Measurements from ENCODE around the gene DCANP1. TPM values are rescaled to one million over a fixed set of nuclear protein-coding genes. Genes with fewer than 3 reads are reported as not detected.

Gene DCANP1
- total and polyA plus RNA-seq, 8 donors, result not detected

GRCh38 chr5:135484674-135485086, 37.5 kb upstream of the DCANP1 start:
- H3K27me3 ChIP-seq, result peaks cover 0 to 3% (median 0%) of the 10 kb centered on the region in 4 donors
- WGBS, 2 donors, result 57 to 58% methylated on average over 5 of the region's 5 CpGs
- TF ChIP-seq CTCF (IDR thresholded peaks at IDR 0.05), result no peak
- no peak for FAIRE-seq
- H3K9me3 ChIP-seq, result no peaks in the 10 kb centered on the region
- no peak for ATAC-seq
- peaks cover 0 to 9% (median 3%) of the 10 kb centered on the region in 3 donors for H3K4me1 ChIP-seq
- H3K4me3 ChIP-seq, result no peak overlapping the region
- intact Hi-C loops (cut with DNase I), result no loop called here
- no peaks in the 10 kb centered on the region for H3K36me3 ChIP-seq
- no peak overlapping the region for H3K27ac ChIP-seq
- DNase-seq, result no peak

DNA sequence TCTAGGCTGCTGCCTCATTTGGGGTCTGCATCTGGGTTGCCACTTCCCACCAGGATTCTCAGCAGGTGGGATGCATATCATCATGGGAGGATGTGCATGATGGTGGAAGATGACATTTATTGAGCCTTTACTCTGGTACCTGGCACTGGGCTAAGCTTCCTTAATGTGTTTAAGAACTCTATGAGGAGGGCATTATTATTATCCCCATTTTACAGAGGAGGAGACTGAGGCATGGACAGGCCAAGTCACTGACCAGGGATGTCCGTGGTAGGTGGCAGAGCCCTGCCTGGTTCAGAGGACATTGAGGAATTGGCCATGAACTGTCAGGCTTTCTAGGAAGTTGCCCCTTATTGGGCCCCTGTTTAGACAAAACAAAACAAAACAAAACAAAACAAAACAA, 36.1 kb upstream of the DCANP1 start:
- Histone ChIP-seq H3K27me3 (peaks cover 0 to 3% (median 0%) of the 10 kb centered on the region in 4 donors), H3K4me3 (no peak overlapping the region), H3K4me1 (no peaks in the 10 kb centered on the region), H3K27ac (no peak overlapping the region), H3K36me3 (no peaks in the 10 kb centered on the region), H3K9me3 (no peaks in the 10 kb centered on the region)
- no peak for FAIRE-seq
- TF ChIP-seq CTCF (IDR thresholded peaks at IDR 0.05), result no peak
- intact Hi-C loops (cut with DNase I), result no loop called here
- no peak for ATAC-seq
- no peak for DNase-seq
- 59 to 72% methylated on average over 1 of the region's 1 CpG for WGBS, 2 donors

DNA sequence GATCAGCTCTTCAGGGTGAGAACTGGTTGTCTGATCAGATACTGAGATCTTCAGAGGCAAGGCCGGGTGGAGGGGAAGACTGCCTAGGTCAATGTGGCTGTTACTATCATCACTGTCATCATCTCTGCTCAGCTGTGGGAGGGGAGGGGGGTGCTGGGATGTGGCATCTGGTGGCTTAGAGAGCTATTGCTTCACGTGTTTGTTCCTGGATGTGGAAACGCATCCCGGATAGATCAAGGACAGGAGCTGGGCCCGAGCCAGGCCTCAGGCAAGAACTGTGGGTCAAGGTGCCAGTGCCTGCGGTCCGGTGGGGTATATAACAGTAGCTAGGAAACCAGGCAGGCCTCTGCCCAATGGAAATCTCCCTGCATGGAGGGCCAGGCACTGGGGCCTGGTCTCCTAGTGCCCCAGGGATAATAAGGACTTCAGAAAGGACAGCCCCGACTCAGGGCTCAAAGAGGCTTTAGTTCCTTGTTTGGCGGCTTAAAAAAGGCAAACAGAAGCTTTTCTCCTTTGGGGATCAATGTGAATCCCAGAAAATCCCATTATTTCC, 35.3 kb upstream of the DCANP1 start:
- DNase-seq (no peak), FAIRE-seq (no peak), ATAC-seq (no peak)
- TF ChIP-seq CTCF (IDR thresholded peaks at IDR 0.05), result no peak
- intact Hi-C loops (cut with DNase I), result no loop called here
- no peaks in the 10 kb centered on the region for H3K9me3 ChIP-seq
- no peak overlapping the region for H3K4me3 ChIP-seq
- peaks cover 0 to 3% (median 0%) of the 10 kb centered on the region in 4 donors for H3K27me3 ChIP-seq
- 50 to 52% methylated on average over 9 of the region's 9 CpGs for WGBS, 2 donors
- H3K36me3 ChIP-seq, result no peaks in the 10 kb centered on the region
- H3K4me1 ChIP-seq, result no peaks in the 10 kb centered on the region
- H3K27ac ChIP-seq, result no peak overlapping the region

DNA sequence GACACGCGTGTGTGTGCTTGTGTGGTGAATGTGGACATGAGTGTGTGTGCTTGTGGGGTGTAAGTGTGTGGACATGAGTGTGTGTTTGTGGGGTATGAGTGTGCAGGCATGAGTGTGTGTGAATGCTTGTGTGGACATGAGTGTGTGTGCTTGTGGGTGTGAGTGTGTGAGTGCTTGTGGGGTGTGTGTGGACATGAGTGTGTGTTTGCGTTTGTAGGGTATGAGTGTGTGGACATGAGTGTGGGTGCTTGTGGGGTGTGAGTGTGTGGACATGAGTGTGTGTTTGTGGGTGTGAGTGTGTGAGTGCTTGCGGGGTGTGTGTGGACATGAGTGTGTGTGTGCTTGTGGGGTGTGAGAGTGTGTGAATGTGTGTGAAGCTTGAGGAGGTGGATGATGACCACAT, 34.8 kb upstream of the DCANP1 start:
- no peak overlapping the region for H3K27ac ChIP-seq
- H3K4me1 ChIP-seq, result no peaks in the 10 kb centered on the region
- intact Hi-C loops (cut with DNase I), result no loop called here
- DNase-seq (no peak), FAIRE-seq (no peak), ATAC-seq (no peak)
- no peaks in the 10 kb centered on the region for H3K9me3 ChIP-seq
- no peak for TF ChIP-seq CTCF (IDR thresholded peaks at IDR 0.05)
- no peaks in the 10 kb centered on the region for H3K36me3 ChIP-seq
- H3K4me3 ChIP-seq, result no peak overlapping the region
- peaks cover 0 to 3% (median 0%) of the 10 kb centered on the region in 4 donors for H3K27me3 ChIP-seq
- WGBS, 2 donors, result 85 to 92% methylated on average over 4 of the region's 4 CpGs

DNA sequence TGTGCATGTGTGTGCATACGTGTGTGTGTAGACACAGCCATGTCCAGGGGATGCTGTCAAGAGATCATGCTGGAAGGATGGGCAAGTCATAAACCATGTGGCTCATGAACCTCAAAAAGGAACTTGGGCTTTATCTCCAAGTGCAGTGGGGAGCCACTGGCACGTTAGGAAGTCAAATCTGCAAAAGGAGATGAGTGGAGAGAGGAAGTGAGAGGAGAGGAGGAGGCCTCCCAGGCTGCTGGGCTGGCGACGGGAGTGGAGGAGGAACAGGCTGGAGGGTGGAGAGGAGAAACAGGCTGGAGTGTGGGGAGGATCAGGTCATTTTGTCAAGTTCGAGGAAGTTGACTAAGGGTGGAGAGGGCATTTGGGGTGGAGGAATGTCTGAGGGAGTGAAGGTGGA, 34.2 kb upstream of the DCANP1 start:
- Histone ChIP-seq H3K27ac (no peak overlapping the region), H3K9me3 (no peaks in the 10 kb centered on the region), H3K4me1 (no peaks in the 10 kb centered on the region), H3K36me3 (no peaks in the 10 kb centered on the region), H3K4me3 (no peak overlapping the region), H3K27me3 (peaks cover 0 to 3% (median 0%) of the 10 kb centered on the region in 4 donors)
- no peak for TF ChIP-seq CTCF (IDR thresholded peaks at IDR 0.05)
- intact Hi-C loops (cut with DNase I), result no loop called here
- no peak for DNase-seq
- peak in 2 of 4 donors; percentile 13 to 41 for ATAC-seq
- 54 to 58% methylated on average over 5 of the region's 5 CpGs for WGBS, 2 donors
- FAIRE-seq, result no peak

All from pancreas (tissue), 10 donors.